H1 (cell line): Measurements from ENCODE around the gene B9D2. TPM values are rescaled to one million over a fixed set of nuclear protein-coding genes. Genes with fewer than 3 reads are reported as not detected.

Experiments
- ATF2 ChIP-seq: IDR thresholded peaks from 2 replicates; pipeline ENCODE4 v1.6.1; 2012; ENCODE audit warnings: low read length, inconsistent platforms
- GABPA ChIP-seq: IDR thresholded peaks from 2 replicates; pipeline ENCODE4 v1.6.1; 2011; ENCODE audit warnings: mild to moderate bottlenecking, low read length, moderate library complexity, borderline replicate concordance; ENCODE audit not compliant: insufficient read depth
- PHF8 ChIP-seq: fragments of 200-600 bp; sonication (generic); conservative IDR thresholded peaks from 2 replicates; pipeline ENCODE4 v1.7.1; 2012; ENCODE audit warnings: low read depth, mild to moderate bottlenecking, inconsistent platforms, low read length, moderate library complexity
- RBBP5 ChIP-seq: IDR thresholded peaks from 2 replicates; pipeline ENCODE4 v1.7.1; 2012; ENCODE audit warnings: low read depth, mild to moderate bottlenecking, inconsistent platforms, low read length, moderate library complexity, borderline replicate concordance
- SIRT6 ChIP-seq: IDR thresholded peaks from one replicate; pipeline ENCODE4 v1.7.1; 2012; ENCODE audit warnings: low read length, inconsistent platforms
- SP1 ChIP-seq: IDR thresholded peaks from 2 replicates; pipeline ENCODE4 v1.6.1; 2011; ENCODE audit warnings: low read depth, low read length
- TAF7 ChIP-seq: optimal IDR thresholded peaks from 2 replicates; pipeline ENCODE3; 2011; ENCODE audit warnings: low read depth, mild to moderate bottlenecking, inconsistent platforms, low read length, moderate library complexity, borderline replicate concordance
- polyA plus RNA-seq, 7 experiments: library from polyadenylated mRNA; depleted of rRNA in 3 of 7; stranded (reverse) in 5 of 7; unstranded in 2 of 7; fragments of >200 nt in 5 of 7; fragments of 200-250 nt in 2 of 7; gene quantifications; 1 replicate in 5 of 7; 2 replicates in 1 of 7; 4 replicates in 1 of 7; pipeline versions ENCODE4 v1.2.1 to v1.2.3, GENCODE V29; 2011 to 2013; ENCODE audit warnings: missing spikeins in 2 of 7, mixed read lengths in 2 of 7
- total RNA-seq: library from RNA; stranded (reverse); fragmentation: NEBNext Ultra II Directional; extraction: Animal tissue kit (Norgen Biotek cat#: 25700); gene quantifications from 2 replicates; pipeline ENCODE4 v1.2.1, GENCODE V29; 2021
- TF ChIP-seq, protein P1 (sequence below): fragments of 300-600 bp; sonication (generic); IDR thresholded peaks from 2 replicates; pipeline ENCODE4 v1.7.1; 2012; ENCODE audit warnings: low read length, moderate library complexity, mild to moderate bottlenecking, inconsistent platforms; ENCODE audit not compliant: insufficient replicate concordance

The B9D2 gene
- total and polyA plus RNA-seq, 2 of the 8 experiments (the other 6 are each of a cell fraction or from before 2014, with no cell fraction given) = 4.9 to 6.3 TPM

- TF ChIP-seq, protein P1, sequence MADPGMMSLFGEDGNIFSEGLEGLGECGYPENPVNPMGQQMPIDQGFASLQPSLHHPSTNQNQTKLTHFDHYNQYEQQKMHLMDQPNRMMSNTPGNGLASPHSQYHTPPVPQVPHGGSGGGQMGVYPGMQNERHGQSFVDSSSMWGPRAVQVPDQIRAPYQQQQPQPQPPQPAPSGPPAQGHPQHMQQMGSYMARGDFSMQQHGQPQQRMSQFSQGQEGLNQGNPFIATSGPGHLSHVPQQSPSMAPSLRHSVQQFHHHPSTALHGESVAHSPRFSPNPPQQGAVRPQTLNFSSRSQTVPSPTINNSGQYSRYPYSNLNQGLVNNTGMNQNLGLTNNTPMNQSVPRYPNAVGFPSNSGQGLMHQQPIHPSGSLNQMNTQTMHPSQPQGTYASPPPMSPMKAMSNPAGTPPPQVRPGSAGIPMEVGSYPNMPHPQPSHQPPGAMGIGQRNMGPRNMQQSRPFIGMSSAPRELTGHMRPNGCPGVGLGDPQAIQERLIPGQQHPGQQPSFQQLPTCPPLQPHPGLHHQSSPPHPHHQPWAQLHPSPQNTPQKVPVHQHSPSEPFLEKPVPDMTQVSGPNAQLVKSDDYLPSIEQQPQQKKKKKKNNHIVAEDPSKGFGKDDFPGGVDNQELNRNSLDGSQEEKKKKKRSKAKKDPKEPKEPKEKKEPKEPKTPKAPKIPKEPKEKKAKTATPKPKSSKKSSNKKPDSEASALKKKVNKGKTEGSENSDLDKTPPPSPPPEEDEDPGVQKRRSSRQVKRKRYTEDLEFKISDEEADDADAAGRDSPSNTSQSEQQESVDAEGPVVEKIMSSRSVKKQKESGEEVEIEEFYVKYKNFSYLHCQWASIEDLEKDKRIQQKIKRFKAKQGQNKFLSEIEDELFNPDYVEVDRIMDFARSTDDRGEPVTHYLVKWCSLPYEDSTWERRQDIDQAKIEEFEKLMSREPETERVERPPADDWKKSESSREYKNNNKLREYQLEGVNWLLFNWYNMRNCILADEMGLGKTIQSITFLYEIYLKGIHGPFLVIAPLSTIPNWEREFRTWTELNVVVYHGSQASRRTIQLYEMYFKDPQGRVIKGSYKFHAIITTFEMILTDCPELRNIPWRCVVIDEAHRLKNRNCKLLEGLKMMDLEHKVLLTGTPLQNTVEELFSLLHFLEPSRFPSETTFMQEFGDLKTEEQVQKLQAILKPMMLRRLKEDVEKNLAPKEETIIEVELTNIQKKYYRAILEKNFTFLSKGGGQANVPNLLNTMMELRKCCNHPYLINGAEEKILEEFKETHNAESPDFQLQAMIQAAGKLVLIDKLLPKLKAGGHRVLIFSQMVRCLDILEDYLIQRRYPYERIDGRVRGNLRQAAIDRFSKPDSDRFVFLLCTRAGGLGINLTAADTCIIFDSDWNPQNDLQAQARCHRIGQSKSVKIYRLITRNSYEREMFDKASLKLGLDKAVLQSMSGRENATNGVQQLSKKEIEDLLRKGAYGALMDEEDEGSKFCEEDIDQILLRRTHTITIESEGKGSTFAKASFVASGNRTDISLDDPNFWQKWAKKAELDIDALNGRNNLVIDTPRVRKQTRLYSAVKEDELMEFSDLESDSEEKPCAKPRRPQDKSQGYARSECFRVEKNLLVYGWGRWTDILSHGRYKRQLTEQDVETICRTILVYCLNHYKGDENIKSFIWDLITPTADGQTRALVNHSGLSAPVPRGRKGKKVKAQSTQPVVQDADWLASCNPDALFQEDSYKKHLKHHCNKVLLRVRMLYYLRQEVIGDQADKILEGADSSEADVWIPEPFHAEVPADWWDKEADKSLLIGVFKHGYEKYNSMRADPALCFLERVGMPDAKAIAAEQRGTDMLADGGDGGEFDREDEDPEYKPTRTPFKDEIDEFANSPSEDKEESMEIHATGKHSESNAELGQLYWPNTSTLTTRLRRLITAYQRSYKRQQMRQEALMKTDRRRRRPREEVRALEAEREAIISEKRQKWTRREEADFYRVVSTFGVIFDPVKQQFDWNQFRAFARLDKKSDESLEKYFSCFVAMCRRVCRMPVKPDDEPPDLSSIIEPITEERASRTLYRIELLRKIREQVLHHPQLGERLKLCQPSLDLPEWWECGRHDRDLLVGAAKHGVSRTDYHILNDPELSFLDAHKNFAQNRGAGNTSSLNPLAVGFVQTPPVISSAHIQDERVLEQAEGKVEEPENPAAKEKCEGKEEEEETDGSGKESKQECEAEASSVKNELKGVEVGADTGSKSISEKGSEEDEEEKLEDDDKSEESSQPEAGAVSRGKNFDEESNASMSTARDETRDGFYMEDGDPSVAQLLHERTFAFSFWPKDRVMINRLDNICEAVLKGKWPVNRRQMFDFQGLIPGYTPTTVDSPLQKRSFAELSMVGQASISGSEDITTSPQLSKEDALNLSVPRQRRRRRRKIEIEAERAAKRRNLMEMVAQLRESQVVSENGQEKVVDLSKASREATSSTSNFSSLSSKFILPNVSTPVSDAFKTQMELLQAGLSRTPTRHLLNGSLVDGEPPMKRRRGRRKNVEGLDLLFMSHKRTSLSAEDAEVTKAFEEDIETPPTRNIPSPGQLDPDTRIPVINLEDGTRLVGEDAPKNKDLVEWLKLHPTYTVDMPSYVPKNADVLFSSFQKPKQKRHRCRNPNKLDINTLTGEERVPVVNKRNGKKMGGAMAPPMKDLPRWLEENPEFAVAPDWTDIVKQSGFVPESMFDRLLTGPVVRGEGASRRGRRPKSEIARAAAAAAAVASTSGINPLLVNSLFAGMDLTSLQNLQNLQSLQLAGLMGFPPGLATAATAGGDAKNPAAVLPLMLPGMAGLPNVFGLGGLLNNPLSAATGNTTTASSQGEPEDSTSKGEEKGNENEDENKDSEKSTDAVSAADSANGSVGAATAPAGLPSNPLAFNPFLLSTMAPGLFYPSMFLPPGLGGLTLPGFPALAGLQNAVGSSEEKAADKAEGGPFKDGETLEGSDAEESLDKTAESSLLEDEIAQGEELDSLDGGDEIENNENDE = no peak
- no peak for TF ChIP-seq SIRT6
- TF ChIP-seq GABPA = no peak
- no peak for TF ChIP-seq SP1
- TF ChIP-seq TAF7 = no peak
- no peak for TF ChIP-seq RBBP5
- TF ChIP-seq ATF2 = no peak
- TF ChIP-seq PHF8 = no peak
Measured at GRCh38 chr19:41335467-41335866, 28.5 kb downstream of the B9D2 start (continued).
